ENCODE measurements around the gene SCGB1A1.

SCGB1A1 gene

GRCh38 chr11:62459080-62459479 is 40.2 kb downstream of the SCGB1A1 start:
- Histone ChIP-seq H3K4me3 (ENCODE audit: low read depth in 1 of 2, low read length in 2 of 2) (no peak overlapping the region), H3K27ac (ENCODE audit: low read depth, low read length) (no peak overlapping the region), H3K9ac (ENCODE audit: low read depth in 1 of 2, low read length in 2 of 2) (no peak overlapping the region)

GRCh38 chr11:62461740-62462507 is 43.1 kb downstream of the SCGB1A1 start:
- Histone ChIP-seq H3K27me3 (ENCODE audit: control insufficient read depth in 1 of 2, insufficient read depth in 2 of 2, low read length in 2 of 2) (no peaks in the 10 kb centered on the region), H3K36me3 (ENCODE audit: control insufficient read depth in 1 of 2, insufficient read depth in 2 of 2, low read length in 2 of 2) (no peaks in the 10 kb centered on the region), H3K4me1 (ENCODE audit: control insufficient read depth in 1 of 2, insufficient read depth in 2 of 2, low read length in 2 of 2) (peaks cover 14 to 15% of the 10 kb centered on the region in 2 donors), H3K27ac (ENCODE audit: low read depth, low read length) (no peak overlapping the region), H3K4me3 (ENCODE audit: low read depth in 1 of 2, low read length in 2 of 2) (no peak overlapping the region), H3K9ac (ENCODE audit: low read depth in 1 of 2, low read length in 2 of 2) (no peak overlapping the region), H3K9me3 (ENCODE audit: control insufficient read depth in 1 of 2, low read length in 2 of 2) (no peaks in the 10 kb centered on the region)

More at GRCh38 chr11:62459080-62459479, 40.2 kb downstream of the SCGB1A1 start:
- no peaks in the 10 kb centered on the region for H3K27me3 ChIP-seq (ENCODE audit: control insufficient read depth in 1 of 2, insufficient read depth in 2 of 2, low read length in 2 of 2)
- no peaks in the 10 kb centered on the region for H3K9me3 ChIP-seq (ENCODE audit: control insufficient read depth in 1 of 2, low read length in 2 of 2)
- no peaks in the 10 kb centered on the region for H3K36me3 ChIP-seq (ENCODE audit: control insufficient read depth in 1 of 2, insufficient read depth in 2 of 2, low read length in 2 of 2)
- H3K4me1 ChIP-seq (ENCODE audit: control insufficient read depth in 1 of 2, insufficient read depth in 2 of 2, low read length in 2 of 2), result peaks cover 14 to 15% of the 10 kb centered on the region in 2 donors

GRCh38 chr11:62462508-62462892 is 43.7 kb downstream of the SCGB1A1 start:
- H3K9me3 ChIP-seq (ENCODE audit: control insufficient read depth in 1 of 2, low read length in 2 of 2), result no peaks in the 10 kb centered on the region
- H3K4me1 ChIP-seq (ENCODE audit: control insufficient read depth in 1 of 2, insufficient read depth in 2 of 2, low read length in 2 of 2), result peaks cover 14 to 15% of the 10 kb centered on the region in 2 donors
- H3K27me3 ChIP-seq (ENCODE audit: control insufficient read depth in 1 of 2, insufficient read depth in 2 of 2, low read length in 2 of 2), result no peaks in the 10 kb centered on the region
- H3K9ac ChIP-seq (ENCODE audit: low read depth in 1 of 2, low read length in 2 of 2), result no peak overlapping the region
- H3K4me3 ChIP-seq (ENCODE audit: low read depth in 1 of 2, low read length in 2 of 2), result no peak overlapping the region
- no peaks in the 10 kb centered on the region for H3K36me3 ChIP-seq (ENCODE audit: control insufficient read depth in 1 of 2, insufficient read depth in 2 of 2, low read length in 2 of 2)
- no peak overlapping the region for H3K27ac ChIP-seq (ENCODE audit: low read depth, low read length)

GRCh38 chr11:62463121-62463542 is 44.3 kb downstream of the SCGB1A1 start:
- H3K27ac ChIP-seq (ENCODE audit: low read depth, low read length), result no peak overlapping the region
- H3K4me3 ChIP-seq (ENCODE audit: low read depth in 1 of 2, low read length in 2 of 2), result no peak overlapping the region
- no peaks in the 10 kb centered on the region for H3K9me3 ChIP-seq (ENCODE audit: control insufficient read depth in 1 of 2, low read length in 2 of 2)
- H3K27me3 ChIP-seq (ENCODE audit: control insufficient read depth in 1 of 2, insufficient read depth in 2 of 2, low read length in 2 of 2), result no peaks in the 10 kb centered on the region
- no peaks in the 10 kb centered on the region for H3K36me3 ChIP-seq (ENCODE audit: control insufficient read depth in 1 of 2, insufficient read depth in 2 of 2, low read length in 2 of 2)
- no peak overlapping the region for H3K9ac ChIP-seq (ENCODE audit: low read depth in 1 of 2, low read length in 2 of 2)
- peaks cover 13 to 14% of the 10 kb centered on the region in 2 donors for H3K4me1 ChIP-seq (ENCODE audit: control insufficient read depth in 1 of 2, insufficient read depth in 2 of 2, low read length in 2 of 2)

GRCh38 chr11:62464655-62465054 is 45.8 kb downstream of the SCGB1A1 start:
- Histone ChIP-seq H3K36me3 (ENCODE audit: control insufficient read depth in 1 of 2, insufficient read depth in 2 of 2, low read length in 2 of 2) (no peaks in the 10 kb centered on the region), H3K9ac (ENCODE audit: low read depth in 1 of 2, low read length in 2 of 2) (no peak overlapping the region), H3K27me3 (ENCODE audit: control insufficient read depth in 1 of 2, insufficient read depth in 2 of 2, low read length in 2 of 2) (no peaks in the 10 kb centered on the region), H3K4me3 (ENCODE audit: low read depth in 1 of 2, low read length in 2 of 2) (no peak overlapping the region), H3K27ac (ENCODE audit: low read depth, low read length) (no peak overlapping the region), H3K4me1 (ENCODE audit: control insufficient read depth in 1 of 2, insufficient read depth in 2 of 2, low read length in 2 of 2) (no peaks in the 10 kb centered on the region), H3K9me3 (ENCODE audit: control insufficient read depth in 1 of 2, low read length in 2 of 2) (no peaks in the 10 kb centered on the region)

- no peaks in the 10 kb centered on the region for H3K36me3 ChIP-seq (ENCODE audit: control insufficient read depth in 1 of 2, insufficient read depth in 2 of 2, low read length in 2 of 2)
- H3K9me3 ChIP-seq (ENCODE audit: control insufficient read depth in 1 of 2, low read length in 2 of 2), result no peaks in the 10 kb centered on the region
- H3K4me3 ChIP-seq (ENCODE audit: low read depth in 1 of 2, low read length in 2 of 2), result no peak overlapping the region
- no peaks in the 10 kb centered on the region for H3K4me1 ChIP-seq (ENCODE audit: control insufficient read depth in 1 of 2, insufficient read depth in 2 of 2, low read length in 2 of 2)
- H3K27me3 ChIP-seq (ENCODE audit: control insufficient read depth in 1 of 2, insufficient read depth in 2 of 2, low read length in 2 of 2), result no peaks in the 10 kb centered on the region
- H3K27ac ChIP-seq (ENCODE audit: low read depth, low read length), result no peak overlapping the region
- H3K9ac ChIP-seq (ENCODE audit: low read depth in 1 of 2, low read length in 2 of 2), result no peak overlapping the region
Observed at GRCh38 chr11:62466444-62466843, 47.6 kb downstream of the SCGB1A1 start.

GRCh38 chr11:62468577-62468976 is 49.7 kb downstream of the SCGB1A1 start:
- Histone ChIP-seq H3K9ac (ENCODE audit: low read depth in 1 of 2, low read length in 2 of 2) (no peak overlapping the region), H3K27ac (ENCODE audit: low read depth, low read length) (no peak overlapping the region), H3K4me1 (ENCODE audit: control insufficient read depth in 1 of 2, insufficient read depth in 2 of 2, low read length in 2 of 2) (peaks cover 0 to 5% of the 10 kb centered on the region in 2 donors), H3K27me3 (ENCODE audit: control insufficient read depth in 1 of 2, insufficient read depth in 2 of 2, low read length in 2 of 2) (no peaks in the 10 kb centered on the region), H3K36me3 (ENCODE audit: control insufficient read depth in 1 of 2, insufficient read depth in 2 of 2, low read length in 2 of 2) (no peaks in the 10 kb centered on the region), H3K9me3 (ENCODE audit: control insufficient read depth in 1 of 2, low read length in 2 of 2) (no peaks in the 10 kb centered on the region), H3K4me3 (ENCODE audit: low read depth in 1 of 2, low read length in 2 of 2) (no peak overlapping the region)

GRCh38 chr11:62471603-62472002 is 52.8 kb downstream of the SCGB1A1 start:
- Histone ChIP-seq H3K27me3 (ENCODE audit: control insufficient read depth in 1 of 2, insufficient read depth in 2 of 2, low read length in 2 of 2) (no peaks in the 10 kb centered on the region), H3K4me1 (ENCODE audit: control insufficient read depth in 1 of 2, insufficient read depth in 2 of 2, low read length in 2 of 2) (peaks cover 0 to 5% of the 10 kb centered on the region in 2 donors), H3K27ac (ENCODE audit: low read depth, low read length) (no peak overlapping the region), H3K4me3 (ENCODE audit: low read depth in 1 of 2, low read length in 2 of 2) (no peak overlapping the region), H3K9ac (ENCODE audit: low read depth in 1 of 2, low read length in 2 of 2) (no peak overlapping the region), H3K36me3 (ENCODE audit: control insufficient read depth in 1 of 2, insufficient read depth in 2 of 2, low read length in 2 of 2) (no peaks in the 10 kb centered on the region), H3K9me3 (ENCODE audit: control insufficient read depth in 1 of 2, low read length in 2 of 2) (no peaks in the 10 kb centered on the region)

GRCh38 chr11:62472063-62472884 is 53.4 kb downstream of the SCGB1A1 start:
- no peak overlapping the region for H3K9ac ChIP-seq (ENCODE audit: low read depth in 1 of 2, low read length in 2 of 2)
- no peak overlapping the region for H3K27ac ChIP-seq (ENCODE audit: low read depth, low read length)
- no peak overlapping the region for H3K4me3 ChIP-seq (ENCODE audit: low read depth in 1 of 2, low read length in 2 of 2)

More at GRCh38 chr11:62472063-62472884, 53.4 kb downstream of the SCGB1A1 start:
- H3K27me3 ChIP-seq (ENCODE audit: control insufficient read depth in 1 of 2, insufficient read depth in 2 of 2, low read length in 2 of 2), result no peaks in the 10 kb centered on the region
- H3K36me3 ChIP-seq (ENCODE audit: control insufficient read depth in 1 of 2, insufficient read depth in 2 of 2, low read length in 2 of 2), result no peaks in the 10 kb centered on the region
- H3K4me1 ChIP-seq (ENCODE audit: control insufficient read depth in 1 of 2, insufficient read depth in 2 of 2, low read length in 2 of 2), result peaks cover 0 to 5% of the 10 kb centered on the region in 2 donors
- no peaks in the 10 kb centered on the region for H3K9me3 ChIP-seq (ENCODE audit: control insufficient read depth in 1 of 2, low read length in 2 of 2)
